ENCODE measurements around the gene NEUROG2.

The NEUROG2 gene

DNA sequence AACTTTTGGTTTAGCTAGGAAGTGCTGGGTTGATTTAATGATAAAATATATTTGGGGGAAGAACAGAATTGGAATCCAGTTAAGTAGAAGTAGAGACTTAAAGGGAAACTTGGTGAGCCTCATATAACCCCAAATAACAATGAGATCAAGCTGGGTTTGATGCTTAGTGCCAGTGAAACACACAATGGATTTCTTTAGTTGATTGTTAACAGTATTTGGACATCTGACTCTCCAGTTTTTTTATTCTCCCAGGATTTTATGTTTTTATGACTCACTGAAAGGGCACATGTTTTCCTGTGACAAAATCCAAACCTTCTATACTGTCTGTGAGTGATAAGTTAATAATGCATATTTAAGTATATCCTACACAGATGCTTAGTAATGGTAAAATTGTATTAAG is 2.7 kb upstream of the NEUROG2 start:
- Histone ChIP-seq H3K27me3 (ENCODE audit: low read depth, low read length) (peaks cover 62% of the 10 kb centered on the region), H3K4me3 (ENCODE audit: low read length) (no peak overlapping the region), H2AFZ (ENCODE audit: low read depth, low read length) (no peak overlapping the region), H3K4me1 (ENCODE audit: low read length) (peaks cover 43% of the 10 kb centered on the region), H3K27ac (ENCODE audit: low read length) (no peak overlapping the region), H3K79me2 (ENCODE audit: low read length) (no peaks in the 10 kb centered on the region), H3K36me3 (replicated peaks; ENCODE audit: low read depth, low read length) (no peaks in the 10 kb centered on the region), H3K9me3 (ENCODE audit: insufficient read depth, low read length) (no peaks in the 10 kb centered on the region), H3K4me2 (ENCODE audit: low read length) (no peak overlapping the region; the same call in 1 of the 2 replicates), H3K9ac (ENCODE audit: low read length) (no peak overlapping the region), H4K20me1 (ENCODE audit: insufficient read depth, low read length) (no peaks in the 10 kb centered on the region)
- TF ChIP-seq, protein P1, sequence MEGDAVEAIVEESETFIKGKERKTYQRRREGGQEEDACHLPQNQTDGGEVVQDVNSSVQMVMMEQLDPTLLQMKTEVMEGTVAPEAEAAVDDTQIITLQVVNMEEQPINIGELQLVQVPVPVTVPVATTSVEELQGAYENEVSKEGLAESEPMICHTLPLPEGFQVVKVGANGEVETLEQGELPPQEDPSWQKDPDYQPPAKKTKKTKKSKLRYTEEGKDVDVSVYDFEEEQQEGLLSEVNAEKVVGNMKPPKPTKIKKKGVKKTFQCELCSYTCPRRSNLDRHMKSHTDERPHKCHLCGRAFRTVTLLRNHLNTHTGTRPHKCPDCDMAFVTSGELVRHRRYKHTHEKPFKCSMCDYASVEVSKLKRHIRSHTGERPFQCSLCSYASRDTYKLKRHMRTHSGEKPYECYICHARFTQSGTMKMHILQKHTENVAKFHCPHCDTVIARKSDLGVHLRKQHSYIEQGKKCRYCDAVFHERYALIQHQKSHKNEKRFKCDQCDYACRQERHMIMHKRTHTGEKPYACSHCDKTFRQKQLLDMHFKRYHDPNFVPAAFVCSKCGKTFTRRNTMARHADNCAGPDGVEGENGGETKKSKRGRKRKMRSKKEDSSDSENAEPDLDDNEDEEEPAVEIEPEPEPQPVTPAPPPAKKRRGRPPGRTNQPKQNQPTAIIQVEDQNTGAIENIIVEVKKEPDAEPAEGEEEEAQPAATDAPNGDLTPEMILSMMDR (IDR thresholded peaks at IDR 0.05; ENCODE audit: low read depth, low read length) = no peak
- TF ChIP-seq EZH2phosphoT487 (IDR thresholded peaks at IDR 0.05; ENCODE audit: low read depth) = 0 out of 2 replicates have a peak, but pooled peaks have one; percentile 19

DNA sequence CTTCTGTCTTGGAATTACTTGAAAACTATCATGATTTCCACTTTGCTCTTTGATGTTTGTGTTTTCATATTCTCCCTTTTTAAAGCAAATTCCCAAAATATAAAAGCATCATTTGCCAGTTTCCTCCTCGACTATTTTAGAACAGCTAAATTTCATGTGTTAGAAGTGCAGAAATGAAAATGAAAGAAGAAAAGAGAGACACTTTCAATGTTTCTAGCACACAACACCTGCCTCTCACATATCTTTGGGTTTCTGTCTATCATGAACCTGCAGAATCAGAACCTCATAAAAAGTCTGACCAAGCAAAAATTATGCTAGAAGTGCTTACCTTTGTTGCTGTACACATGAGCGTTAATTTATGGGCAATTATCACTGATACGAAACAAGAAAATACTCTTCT is 1.9 kb upstream of the NEUROG2 start:
- no peaks in the 10 kb centered on the region for H3K9me3 ChIP-seq (ENCODE audit: insufficient read depth, low read length)
- H3K4me1 ChIP-seq (ENCODE audit: low read length) = peaks cover 43% of the 10 kb centered on the region
- H3K36me3 ChIP-seq (replicated peaks; ENCODE audit: low read depth, low read length) = no peaks in the 10 kb centered on the region
- H4K20me1 ChIP-seq (ENCODE audit: insufficient read depth, low read length) = no peaks in the 10 kb centered on the region
- H2AFZ ChIP-seq (ENCODE audit: low read depth, low read length) = no peak overlapping the region
- H3K4me2 ChIP-seq (ENCODE audit: low read length) = peak overlapping the region; percentile 95
- no peak overlapping the region for H3K9ac ChIP-seq (ENCODE audit: low read length)
- peak overlapping the region; percentile 95 for H3K4me3 ChIP-seq (ENCODE audit: low read length)
- no peak for TF ChIP-seq EZH2phosphoT487 (IDR thresholded peaks at IDR 0.05; ENCODE audit: low read depth)
- TF ChIP-seq, protein P1 (IDR thresholded peaks at IDR 0.05; ENCODE audit: low read depth, low read length) = no peak
- H3K27me3 ChIP-seq (ENCODE audit: low read depth, low read length) = peaks cover 70% of the 10 kb centered on the region
- no peak overlapping the region for H3K27ac ChIP-seq (ENCODE audit: low read length)
- H3K79me2 ChIP-seq (ENCODE audit: low read length) = no peaks in the 10 kb centered on the region

DNA sequence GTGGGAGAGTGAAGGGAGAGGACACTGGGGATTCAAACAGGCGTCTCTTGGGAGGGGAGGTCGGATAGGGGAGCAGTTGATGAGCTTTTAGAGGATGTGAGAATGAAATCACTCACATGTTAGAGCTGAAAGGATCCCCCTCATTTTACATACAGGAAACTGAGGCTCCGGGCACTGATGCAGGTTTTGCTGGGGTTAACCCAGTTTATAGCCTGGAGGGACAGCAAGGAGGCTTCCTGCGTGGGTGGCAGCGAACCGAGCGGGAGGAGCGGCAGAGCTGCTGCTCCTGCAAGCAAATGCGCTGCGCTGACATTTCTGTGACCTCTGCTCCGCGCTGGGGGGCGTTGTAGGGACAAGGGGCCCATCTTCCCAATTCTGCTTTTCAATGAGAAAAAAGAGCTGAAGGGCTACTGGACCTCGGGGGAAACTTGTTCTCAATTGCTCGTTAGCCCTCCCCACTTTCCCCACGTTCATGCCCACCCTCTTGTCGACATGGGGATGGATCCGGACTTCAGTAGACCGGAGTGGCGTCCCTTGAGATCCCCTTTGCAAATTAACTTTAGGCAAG is 1.2 kb upstream of the NEUROG2 start:
- Histone ChIP-seq H3K36me3 (replicated peaks; ENCODE audit: low read depth, low read length) (no peaks in the 10 kb centered on the region), H3K4me3 (ENCODE audit: low read length) (peak overlapping the region; percentile 95), H2AFZ (ENCODE audit: low read depth, low read length) (peak overlapping the region; percentile 97), H3K27ac (ENCODE audit: low read length) (no peak overlapping the region), H3K27me3 (ENCODE audit: low read depth, low read length) (peaks cover 75% of the 10 kb centered on the region), H3K9ac (ENCODE audit: low read length) (peak overlapping the region; percentile 30), H3K4me1 (ENCODE audit: low read length) (peaks cover 37% of the 10 kb centered on the region), H4K20me1 (ENCODE audit: insufficient read depth, low read length) (no peaks in the 10 kb centered on the region), H3K4me2 (ENCODE audit: low read length) (peak overlapping the region; percentile 95), H3K79me2 (ENCODE audit: low read length) (no peaks in the 10 kb centered on the region), H3K9me3 (ENCODE audit: insufficient read depth, low read length) (no peaks in the 10 kb centered on the region)
- TF ChIP-seq, protein P1 (IDR thresholded peaks at IDR 0.05; ENCODE audit: low read depth, low read length) = peak; percentile 38
- no peak for TF ChIP-seq EZH2phosphoT487 (IDR thresholded peaks at IDR 0.05; ENCODE audit: low read depth)

- H4K20me1 ChIP-seq (ENCODE audit: insufficient read depth, low read length) = no peaks in the 10 kb centered on the region
- H3K79me2 ChIP-seq (ENCODE audit: low read length) = no peaks in the 10 kb centered on the region
- no peak for TF ChIP-seq EZH2phosphoT487 (IDR thresholded peaks at IDR 0.05; ENCODE audit: low read depth)
- TF ChIP-seq, protein P1 (IDR thresholded peaks at IDR 0.05; ENCODE audit: low read depth, low read length) = no peak
- H3K27me3 ChIP-seq (ENCODE audit: low read depth, low read length) = peaks cover 73% of the 10 kb centered on the region
- peak overlapping the region; percentile 97 for H2AFZ ChIP-seq (ENCODE audit: low read depth, low read length)
- no peak overlapping the region for H3K27ac ChIP-seq (ENCODE audit: low read length)
- H3K36me3 ChIP-seq (replicated peaks; ENCODE audit: low read depth, low read length) = no peaks in the 10 kb centered on the region
- H3K4me3 ChIP-seq (ENCODE audit: low read length) = peak overlapping the region; percentile 95
- H3K4me1 ChIP-seq (ENCODE audit: low read length) = peaks cover 33% of the 10 kb centered on the region
- peak overlapping the region; percentile 95 for H3K4me2 ChIP-seq (ENCODE audit: low read length)
- no peaks in the 10 kb centered on the region for H3K9me3 ChIP-seq (ENCODE audit: insufficient read depth, low read length)
- peak overlapping the region; percentile 30 for H3K9ac ChIP-seq (ENCODE audit: low read length)
Observed at GRCh38 chr4:112516471-112517066, 589 bp upstream of the NEUROG2 start.
